ENCODE data around the gene OSBPL9. TPM values are rescaled to one million over a fixed set of nuclear protein-coding genes. Genes with fewer than 3 reads are reported as not detected.
A peak's percentile ranks its signal among the peaks of the same experiment; 100 is the strongest.
"Not testable (repeated sequence)": the region's sequence is repeated elsewhere in the genome, so short reads cannot be mapped to it uniquely, and the experiment has no call there.

The OSBPL9 gene
- polyA plus RNA-seq, 5 donors, result 82.3 to 140 (median 131) TPM

- DNase-seq, result no peak
These were observed 92.2 kb downstream of the OSBPL9 start for GRCh38 chr1:51708911-51709760.

- no peak for DNase-seq
These were observed 93.1 kb downstream of the OSBPL9 start for GRCh38 chr1:51709951-51710350.

GRCh38 chr1:51712590-51712989 lies 95.7 kb downstream of the OSBPL9 start:
- DNase-seq, result no peak

GRCh38 chr1:51714374-51715019 lies 97.6 kb downstream of the OSBPL9 start:
- no peak for DNase-seq

- DNase-seq, result no peak
These were observed 98.5 kb downstream of the OSBPL9 start for GRCh38 chr1:51715369-51715768.

GRCh38 chr1:51716746-51717145 lies 99.9 kb downstream of the OSBPL9 start:
- no peak for DNase-seq

GRCh38 chr1:51717842-51718241 lies 101.0 kb downstream of the OSBPL9 start:
- no peak for DNase-seq

- DNase-seq, result no peak
These were observed 102.3 kb downstream of the OSBPL9 start for GRCh38 chr1:51719146-51719545.

GRCh38 chr1:51724797-51725196 lies 107.9 kb downstream of the OSBPL9 start:
- DNase-seq, result no peak

- DNase-seq, result no peak
These were observed 109.2 kb downstream of the OSBPL9 start for GRCh38 chr1:51726051-51726450.

- no peak for DNase-seq
These were observed 109.8 kb downstream of the OSBPL9 start for GRCh38 chr1:51726544-51727225.

GRCh38 chr1:51727366-51727765 lies 110.5 kb downstream of the OSBPL9 start:
- no peak for DNase-seq

- no peak for DNase-seq
These were observed 111.8 kb downstream of the OSBPL9 start for GRCh38 chr1:51728611-51729155.

- DNase-seq, result peak; percentile 79
These were observed 112.4 kb downstream of the OSBPL9 start for GRCh38 chr1:51729156-51729823.

GRCh38 chr1:51729824-51730301 lies 113.0 kb downstream of the OSBPL9 start:
- no peak for DNase-seq

GRCh38 chr1:51731998-51732397 lies 115.1 kb downstream of the OSBPL9 start:
- no peak for DNase-seq

GRCh38 chr1:51732701-51733425 lies 116.0 kb downstream of the OSBPL9 start:
- no peak for DNase-seq

- DNase-seq, result not testable (repeated sequence)
These were observed 116.5 kb downstream of the OSBPL9 start for GRCh38 chr1:51733426-51733774.

- DNase-seq, result no peak
These were observed 117.1 kb downstream of the OSBPL9 start for GRCh38 chr1:51733793-51734522.

All from right lung (tissue), 5 donors.